Pulmonary artery endothelial cell (primary cell): Measurements from ENCODE around the gene COL11A2. TPM values are rescaled to one million over a fixed set of nuclear protein-coding genes. Genes with fewer than 3 reads are reported as not detected.
"Not testable (repeated sequence)": the region's sequence is repeated elsewhere in the genome, so short reads cannot be mapped to it uniquely, and the experiment has no call there.

Source experiments
- DNase-seq: peaks from one replicate; pipeline ENCODE4 v3.0.0-alpha.2; 2011; ENCODE audit warnings: low read depth, low spot score
- total RNA-seq: library from RNA; depleted of rRNA; stranded (reverse); fragments of >200 nt; gene quantifications from 2 replicates; pipeline ENCODE4 v1.2.3, GENCODE V29; 2014

The COL11A2 gene
- 0.07 and 0.11 TPM in 2 replicates for total RNA-seq

DNA sequence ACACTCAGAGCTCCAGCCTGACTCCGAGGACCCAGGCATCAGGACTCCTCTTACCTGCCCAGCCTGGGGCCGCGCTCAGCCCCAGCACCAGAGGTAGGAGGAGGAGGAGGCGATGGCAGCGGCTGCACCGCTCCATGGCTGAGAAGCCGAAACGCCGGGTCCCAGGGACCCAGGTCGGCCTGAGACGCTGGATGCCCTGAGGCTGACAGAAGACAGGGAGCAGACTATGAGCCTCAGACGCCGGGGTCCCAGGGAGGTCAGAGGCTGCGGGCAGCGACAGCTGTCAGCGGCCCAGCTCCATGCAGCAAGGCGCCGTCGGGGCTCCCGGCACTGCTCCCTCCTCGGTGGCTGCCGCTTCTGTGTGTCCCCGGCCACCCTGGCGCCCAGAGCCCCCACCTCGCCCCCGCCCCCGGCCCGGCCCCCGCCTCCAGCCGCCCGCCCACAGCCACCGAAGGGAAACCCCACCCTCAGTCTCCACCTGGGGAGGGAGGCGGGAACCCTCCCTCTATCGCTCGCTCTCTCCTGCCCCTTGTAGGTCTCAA lies at the start of gene COL11A2:
Gene COL11A2, minus strand, starts transcription at position 363 of the 542 bp plus-strand sequence. Its CDS starts 227 bp downstream, at position 136.
- no peak for DNase-seq

DNA sequence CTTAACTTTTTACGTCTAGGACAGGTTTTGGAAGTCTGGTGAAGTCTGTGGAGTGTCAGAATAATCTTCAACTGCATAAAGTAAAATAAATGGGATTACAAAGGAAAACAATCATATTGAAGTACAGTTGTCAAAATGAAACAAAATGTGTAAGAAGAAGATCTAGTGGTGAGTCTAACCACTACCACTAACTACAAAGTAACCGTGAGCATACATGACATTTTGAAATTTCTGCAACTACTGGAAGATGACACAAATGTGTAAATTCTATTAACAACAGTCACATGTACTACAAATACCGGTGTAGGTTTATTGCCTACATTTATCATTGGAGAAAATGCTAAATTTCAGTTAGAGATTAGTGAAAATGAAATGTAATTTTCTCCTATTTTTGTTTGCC lies 49.7 kb upstream of the COL11A2 start:
- no peak for DNase-seq

DNA sequence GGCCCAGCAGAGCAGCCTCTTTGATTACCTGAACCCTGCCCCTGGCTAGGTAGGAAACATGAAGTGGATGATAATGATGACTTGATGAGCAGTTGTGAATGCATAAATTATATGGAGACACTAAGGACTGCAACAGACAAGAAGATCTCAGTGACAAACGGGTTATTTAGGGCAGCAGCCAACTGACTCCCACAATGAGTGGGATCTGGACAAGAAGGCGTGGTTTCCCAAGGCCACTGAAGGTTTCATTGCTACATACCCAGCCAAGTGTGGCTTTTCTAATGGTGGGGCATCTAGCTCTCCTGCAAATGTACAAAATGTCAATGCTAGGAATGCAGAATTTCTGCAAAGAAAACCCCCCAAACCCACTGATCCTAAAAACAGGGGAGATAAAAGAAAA lies 45.5 kb upstream of the COL11A2 start:
- no peak for DNase-seq

DNA sequence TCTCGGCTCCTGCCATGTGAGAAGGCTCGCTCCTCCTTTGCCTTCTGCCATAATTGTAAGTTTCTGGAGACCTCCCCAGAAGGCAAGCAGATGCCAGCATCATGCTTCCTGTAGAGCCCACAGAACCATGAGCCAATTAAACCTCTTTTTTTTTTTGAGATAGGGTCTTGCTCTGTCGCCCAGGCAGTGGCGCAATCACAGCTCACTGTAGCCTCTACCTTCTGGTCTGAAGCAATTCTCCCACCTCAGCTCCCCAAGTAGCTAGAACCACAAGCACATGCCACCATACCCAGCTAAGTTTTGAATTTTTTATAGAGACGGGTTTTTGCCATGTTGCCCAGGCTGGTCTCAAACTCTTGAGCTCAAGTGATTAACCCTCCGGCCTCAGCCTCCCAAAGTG lies 44.6 kb upstream of the COL11A2 start:
- DNase-seq: no peak

DNA sequence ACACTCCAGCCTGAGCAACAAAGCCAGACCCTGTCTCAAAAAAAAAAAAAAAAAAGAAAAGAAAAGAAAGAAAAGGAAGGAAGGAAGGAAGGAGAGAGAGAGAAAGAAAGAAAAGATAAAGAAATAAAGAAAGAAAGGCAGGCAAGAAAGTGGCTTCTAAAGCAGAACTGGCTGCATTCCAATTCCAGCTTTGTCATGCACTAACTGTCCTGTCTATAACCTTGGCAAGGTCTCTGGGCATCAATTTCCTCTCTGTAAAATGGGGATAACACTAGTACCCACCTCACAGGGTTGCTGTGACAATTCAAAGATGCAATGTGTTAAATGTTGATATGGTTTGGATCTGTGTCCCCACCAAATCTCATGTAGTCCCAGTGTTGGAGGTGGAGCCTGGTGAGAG lies 44.1 kb upstream of the COL11A2 start:
- DNase-seq: no peak

DNA sequence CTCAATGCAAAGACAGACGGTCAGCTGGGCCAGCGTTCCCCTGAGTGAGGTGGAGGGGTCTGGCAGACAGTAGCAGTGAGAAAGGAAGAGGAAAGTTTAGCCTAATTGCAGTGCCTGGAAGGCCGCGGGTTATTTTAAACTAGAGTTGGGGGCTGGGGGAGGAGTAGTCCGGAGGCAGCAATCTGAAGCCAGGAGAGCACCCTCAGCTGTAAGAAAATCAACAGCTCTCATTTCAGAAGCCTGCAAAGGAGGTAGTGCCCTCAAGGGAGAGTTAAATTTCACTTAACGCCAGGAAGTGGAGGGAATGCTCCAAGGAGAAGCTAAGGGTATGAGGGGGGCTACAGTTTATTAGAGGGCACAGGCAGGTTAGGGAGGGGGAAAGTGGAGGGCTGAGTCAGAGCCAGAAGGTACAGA lies 43.0 kb upstream of the COL11A2 start:
- DNase-seq: no peak

DNA sequence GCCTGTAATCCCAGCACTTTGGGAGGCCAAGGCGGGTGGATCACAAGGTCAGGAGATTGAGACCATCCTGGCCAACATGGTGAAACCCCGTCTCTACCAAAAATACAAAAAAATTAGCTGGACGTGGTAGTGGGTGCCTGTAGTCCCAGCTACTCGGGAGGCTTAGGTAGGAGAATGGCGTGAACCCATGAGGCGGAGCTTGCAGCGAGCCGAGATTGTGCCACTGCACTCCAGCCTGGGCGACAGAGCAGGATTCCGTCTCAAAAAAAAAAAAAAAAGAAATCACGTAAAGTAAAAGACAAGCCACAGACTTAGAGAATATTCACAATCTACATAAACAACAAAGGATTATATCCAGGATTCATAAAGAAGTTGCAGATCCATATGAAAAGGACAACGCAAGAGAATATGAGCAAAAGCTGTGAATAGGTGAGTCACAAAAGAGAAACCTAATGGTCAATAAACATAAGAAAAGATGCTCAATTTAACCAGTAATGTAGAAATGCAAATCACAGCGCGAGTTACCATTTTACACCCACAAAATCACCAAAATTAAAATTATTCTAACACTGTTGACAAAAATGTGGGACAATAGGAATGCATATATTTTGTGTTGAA lies 34.3 kb upstream of the COL11A2 start:
- not testable (repeated sequence) for DNase-seq

DNA sequence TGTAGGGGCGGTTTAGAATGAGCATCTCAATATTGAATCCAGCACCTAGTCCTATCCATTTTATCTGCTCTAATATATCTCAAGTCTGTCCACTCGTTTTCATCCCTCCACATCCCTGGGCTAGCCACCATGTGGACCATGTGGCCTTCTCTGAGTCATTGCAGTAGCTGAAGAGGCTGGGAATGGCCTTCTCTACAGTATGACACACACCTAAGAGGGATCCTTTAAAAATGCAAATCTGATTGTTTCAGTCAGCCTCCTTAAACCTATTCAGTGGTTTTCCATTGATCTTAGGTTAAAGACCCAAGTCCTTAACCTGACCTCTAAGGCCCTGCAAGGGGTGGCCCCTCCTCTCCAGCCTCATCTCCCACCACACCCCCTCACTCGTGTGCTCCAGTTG lies 25.4 kb upstream of the COL11A2 start:
- no peak for DNase-seq

DNA sequence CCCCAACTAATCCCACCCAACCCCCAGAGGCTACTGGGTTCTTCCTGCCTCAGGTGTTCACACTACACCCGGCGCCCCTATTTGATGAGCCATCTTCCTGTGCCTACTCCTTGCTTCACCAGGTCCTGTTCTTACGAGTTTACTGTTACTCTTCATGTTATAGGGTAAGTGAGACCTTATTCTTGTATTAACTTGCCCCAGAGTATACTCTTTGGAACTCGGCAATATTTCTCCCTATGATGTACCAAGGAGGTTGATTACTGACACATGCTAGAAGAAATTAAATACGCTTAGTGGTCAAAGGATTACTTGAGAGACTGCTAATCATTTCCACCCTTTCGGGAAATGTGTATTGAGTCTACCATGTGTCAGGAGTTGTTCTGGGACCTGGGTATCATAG lies 25.0 kb upstream of the COL11A2 start:
- no peak for DNase-seq

DNA sequence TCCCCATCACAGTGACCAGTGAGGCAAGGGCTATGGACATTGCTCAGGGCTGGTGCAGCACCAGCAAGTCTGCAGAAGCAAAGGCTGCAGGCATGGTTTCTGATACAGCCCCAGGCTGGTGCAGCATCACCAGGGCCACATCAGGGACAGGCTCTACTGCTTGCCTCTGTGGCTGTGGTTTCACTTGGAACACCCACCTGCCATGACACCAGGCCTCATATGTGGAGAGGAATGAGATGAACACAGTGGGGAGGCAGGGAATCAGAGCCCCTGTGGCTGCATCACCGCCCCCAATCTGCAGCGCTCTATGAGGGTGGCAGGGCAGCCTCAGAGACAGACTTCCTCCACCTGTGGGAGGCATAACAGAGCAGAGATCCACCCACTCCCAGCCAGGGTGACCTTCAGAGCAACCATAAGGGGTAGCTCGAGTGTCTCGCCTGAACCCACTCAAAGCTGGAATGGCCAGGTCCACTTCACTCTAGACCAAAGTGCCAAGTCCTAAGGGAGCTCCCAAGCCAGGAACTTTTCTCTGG lies 23.9 kb upstream of the COL11A2 start:
- DNase-seq: no peak

DNA sequence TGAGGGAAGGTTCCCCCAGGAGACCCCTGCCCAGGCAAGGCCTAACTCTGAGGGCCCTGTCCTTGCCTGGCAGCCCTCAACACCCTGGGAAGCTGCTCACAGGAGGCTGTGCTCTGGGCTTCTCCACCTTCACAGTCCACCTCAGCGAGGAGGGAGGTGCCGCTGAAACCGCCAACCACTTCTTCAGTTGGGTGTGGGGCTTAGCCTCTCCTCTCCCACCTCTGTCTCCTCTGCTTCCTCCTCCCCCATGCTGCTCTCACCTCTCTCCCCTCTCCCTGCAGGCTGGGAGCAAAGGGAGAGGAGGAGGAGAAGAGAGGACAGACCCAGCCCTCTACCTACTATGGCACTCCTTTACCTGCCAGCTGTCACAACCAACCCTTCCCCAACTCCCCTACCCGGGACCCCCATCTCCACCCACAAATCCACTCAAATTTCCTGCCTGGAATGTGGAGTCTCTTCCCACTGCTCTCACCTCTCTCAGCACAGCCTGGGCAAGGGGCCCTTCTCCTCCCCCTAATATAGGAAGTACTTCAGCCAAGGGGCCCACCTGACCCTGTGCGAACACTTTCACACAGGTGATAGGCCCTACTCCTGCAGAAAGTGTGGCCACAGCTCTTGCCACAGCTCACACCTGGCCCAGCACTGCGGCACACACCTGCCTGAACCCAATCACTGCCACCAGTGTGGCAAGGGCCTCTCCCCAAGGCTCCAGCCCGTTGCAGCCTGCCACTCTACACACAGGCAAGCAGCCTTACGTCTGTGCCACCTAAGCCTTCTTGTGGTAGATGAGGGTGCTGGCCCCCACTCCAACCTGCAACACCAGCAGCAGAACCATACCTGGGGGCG lies 23.2 kb upstream of the COL11A2 start:
- DNase-seq: no peak

DNA sequence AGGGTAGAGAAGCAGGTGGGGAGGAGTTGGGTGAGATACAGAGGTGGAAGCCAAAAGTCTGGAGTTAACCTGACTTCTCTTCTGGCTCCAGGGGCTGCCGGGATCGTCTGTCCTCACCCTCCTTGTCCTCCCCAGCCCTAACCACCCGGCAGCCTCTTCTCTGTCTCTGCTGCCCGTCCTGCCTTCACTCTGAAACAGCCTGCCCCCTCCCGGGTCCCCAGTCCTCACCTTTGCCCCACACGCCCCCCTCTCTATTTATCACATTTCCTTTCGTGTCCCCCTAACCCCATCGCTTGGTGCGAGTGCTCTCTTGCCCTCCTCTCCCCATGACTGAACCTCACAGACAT lies 21.7 kb upstream of the COL11A2 start:
- no peak for DNase-seq

DNA sequence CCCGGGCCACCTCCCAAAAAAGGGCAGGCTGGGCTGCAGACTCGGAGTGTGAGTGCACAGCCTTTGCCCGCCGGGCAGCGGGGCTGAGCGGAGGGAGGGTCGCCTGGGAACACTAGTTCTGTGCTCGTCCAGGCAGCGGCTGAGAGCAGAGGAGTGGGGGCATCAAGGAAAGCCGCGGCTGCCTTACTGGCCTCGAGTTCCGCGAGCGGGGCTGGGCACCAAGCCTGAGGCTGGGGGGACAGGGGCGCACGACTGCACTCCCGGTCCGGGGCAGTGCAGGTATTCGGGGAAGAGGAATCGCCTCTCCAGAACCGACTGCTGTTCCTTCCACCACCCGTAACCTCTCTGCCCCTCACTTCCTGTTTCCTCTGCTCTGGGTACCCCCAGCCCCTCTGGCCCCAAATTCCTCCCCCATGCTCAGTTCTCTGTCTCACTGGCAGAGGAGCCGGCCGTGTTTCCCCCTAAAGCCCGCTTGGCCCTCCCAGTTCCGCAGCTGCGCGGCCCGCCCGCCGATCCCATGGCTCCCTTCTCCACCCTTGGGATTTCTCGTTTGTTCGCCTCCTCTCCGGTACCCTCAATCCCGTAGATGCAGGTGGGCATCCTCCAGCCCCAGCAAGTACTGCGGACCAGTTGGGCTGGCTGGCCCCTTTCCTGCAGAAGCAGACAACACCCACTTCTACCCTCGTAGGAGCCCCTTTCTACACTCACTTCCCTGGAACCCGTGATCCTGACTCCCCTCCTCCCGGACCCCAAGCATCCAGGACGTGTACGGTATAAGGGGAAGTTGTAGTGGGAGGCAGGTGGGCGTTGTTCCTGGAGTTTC lies 21.1 kb upstream of the COL11A2 start:
- no peak for DNase-seq

DNA sequence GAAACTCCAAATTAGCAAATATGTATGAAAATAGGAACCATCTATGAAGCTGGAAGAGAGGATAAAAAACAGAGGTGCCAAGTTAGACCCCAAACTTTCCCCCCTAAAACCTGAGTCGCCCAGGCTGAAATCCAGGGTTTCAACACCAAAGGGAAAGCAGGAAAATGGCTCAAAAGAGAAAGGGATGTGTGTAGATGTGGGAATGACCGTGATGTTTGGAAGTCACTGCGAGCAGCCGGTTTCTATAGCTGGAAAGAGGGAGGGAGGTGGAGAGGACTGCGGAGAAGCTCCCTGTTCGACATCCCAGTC lies 20.5 kb upstream of the COL11A2 start:
- no peak for DNase-seq

DNA sequence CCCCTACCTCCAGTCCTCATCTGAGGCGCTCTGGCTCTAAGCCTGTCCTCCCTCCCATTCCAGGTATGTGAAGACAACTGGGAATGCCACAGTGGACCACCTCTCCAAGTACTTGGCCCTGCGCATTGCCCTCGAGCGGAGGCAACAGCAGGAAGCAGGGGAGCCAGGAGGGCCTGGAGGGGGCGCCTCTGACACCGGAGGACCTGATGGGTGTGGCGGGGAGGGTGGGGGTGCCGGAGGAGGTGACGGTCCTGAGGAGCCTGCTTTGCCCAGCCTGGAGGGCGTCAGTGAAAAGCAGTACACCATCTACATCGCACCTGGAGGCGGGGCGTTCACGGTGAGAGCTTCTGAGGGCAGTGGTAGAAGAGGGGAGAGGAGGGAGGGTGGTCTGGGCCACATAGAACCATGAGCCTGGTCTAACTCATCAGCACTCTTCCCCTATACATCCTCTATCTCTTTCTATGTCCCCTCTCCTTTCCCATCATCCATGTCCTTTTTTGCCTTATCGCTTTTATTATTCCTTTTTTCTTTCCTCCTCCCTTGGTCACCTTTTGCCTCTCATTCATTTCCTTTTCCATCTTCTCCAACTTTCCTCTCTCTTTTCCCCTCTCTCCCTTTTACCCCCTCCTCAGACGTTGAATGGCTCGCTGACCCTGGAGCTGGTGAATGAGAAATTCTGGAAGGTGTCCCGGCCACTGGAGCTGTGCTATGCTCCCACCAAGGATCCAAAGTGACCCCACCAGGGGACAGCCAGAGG lies 19.6 kb upstream of the COL11A2 start:
- DNase-seq: no peak

DNA sequence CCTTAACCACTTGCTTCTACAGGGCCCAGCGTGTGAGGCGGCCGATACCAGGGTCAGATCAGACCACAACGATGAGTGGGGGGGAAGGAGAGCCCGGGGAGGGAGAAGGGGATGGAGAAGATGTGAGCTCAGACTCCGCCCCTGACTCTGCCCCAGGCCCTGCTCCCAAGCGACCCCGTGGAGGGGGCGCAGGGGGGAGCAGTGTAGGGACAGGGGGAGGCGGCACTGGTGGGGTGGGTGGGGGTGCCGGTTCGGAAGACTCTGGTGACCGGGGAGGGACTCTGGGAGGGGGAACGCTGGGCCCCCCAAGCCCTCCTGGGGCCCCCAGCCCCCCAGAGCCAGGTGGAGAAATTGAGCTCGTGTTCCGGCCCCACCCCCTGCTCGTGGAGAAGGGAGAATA lies 18.9 kb upstream of the COL11A2 start:
- no peak for DNase-seq

DNA sequence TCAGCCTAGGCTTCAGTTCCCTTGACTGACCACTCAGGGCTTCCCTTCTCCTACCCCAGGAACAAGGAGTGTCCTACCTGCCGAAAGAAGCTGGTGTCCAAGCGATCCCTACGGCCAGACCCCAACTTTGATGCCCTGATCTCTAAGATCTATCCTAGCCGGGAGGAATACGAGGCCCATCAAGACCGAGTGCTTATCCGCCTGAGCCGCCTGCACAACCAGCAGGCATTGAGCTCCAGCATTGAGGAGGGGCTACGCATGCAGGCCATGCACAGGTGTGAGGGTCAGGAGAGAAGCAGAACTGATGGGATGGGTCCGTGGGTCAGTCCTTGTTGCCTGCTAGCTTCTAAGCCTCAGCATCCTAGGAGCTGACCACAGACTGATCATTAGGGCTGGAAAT lies 17.6 kb upstream of the COL11A2 start:
- no peak for DNase-seq

DNA sequence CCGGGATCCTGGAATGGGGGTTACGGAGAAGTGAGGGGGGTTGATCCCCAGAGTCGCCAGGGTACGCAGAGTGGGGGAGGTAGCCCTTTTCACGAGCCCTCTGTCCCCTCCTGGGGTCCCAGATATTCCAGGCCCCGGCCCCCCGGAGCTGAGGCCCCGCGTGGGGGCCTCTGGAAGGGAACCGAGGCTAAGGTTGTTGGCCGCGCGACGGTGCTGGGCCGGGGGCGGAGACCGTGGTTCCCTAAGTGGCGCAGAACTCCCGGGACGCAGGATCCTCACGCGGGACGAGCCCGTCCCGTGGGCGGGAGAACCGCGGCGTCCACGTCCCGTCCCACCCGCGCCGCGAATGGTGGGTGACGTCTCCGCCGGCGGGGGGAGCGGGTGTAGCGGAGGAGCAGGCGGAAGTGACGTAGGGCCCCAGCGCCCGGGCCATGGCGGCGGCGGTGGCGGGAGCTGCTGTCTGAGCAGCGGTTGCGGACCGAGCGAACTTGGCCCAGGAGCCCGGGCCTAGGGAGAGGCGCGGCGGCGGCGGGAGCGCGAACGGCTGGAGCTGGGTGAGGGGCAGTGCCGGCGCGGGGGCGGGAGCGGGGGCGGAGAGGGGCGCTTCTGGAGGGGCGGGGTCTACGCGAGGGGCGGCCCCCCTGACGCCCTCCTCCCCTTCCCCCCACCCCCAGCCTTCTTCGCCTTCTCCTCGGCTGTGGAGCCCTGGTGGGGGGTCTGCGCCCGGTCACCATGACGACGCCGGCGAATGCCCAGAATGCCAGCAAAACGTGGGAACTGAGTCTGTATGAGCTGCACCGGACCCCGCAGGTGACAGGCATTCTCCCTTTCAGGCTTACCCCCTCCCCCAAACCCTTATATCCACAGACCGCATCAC lies 16.1 kb upstream of the COL11A2 start, which contains the start of gene RING1:
Gene RING1, plus strand, starts transcription at position 410 of the 877 bp plus-strand sequence. Its CDS starts 323 bp downstream, at position 733.
- DNase-seq: no peak

DNA sequence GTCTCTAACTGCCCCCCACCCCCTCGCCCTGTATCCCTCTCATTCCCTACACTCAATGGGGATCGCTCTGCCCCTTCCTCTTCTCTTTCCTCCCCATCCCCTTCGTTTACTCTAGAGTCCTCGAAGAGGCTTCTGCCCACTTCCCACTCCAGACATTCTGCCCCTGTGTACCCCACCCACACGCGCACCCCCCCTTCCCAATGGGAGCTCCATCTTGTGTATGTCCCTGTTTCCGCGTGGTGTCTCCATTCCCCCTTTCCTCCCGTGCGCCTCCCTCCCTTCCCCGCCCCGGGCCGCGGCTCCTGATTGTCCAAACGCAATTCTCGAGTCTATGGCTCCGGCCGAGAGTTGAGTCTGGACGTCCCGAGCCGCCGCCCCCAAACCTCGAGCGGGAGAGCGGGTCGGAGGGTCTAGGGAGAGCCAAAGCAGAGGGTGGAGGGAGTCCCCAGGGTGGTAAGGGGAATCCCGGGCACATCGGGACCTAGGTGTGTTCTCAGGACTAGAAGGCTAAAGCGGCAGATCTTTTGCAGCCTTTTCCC lies 15.4 kb upstream of the COL11A2 start:
- DNase-seq: no peak
